ENCODE results near the gene SLC2A13.

DNA sequence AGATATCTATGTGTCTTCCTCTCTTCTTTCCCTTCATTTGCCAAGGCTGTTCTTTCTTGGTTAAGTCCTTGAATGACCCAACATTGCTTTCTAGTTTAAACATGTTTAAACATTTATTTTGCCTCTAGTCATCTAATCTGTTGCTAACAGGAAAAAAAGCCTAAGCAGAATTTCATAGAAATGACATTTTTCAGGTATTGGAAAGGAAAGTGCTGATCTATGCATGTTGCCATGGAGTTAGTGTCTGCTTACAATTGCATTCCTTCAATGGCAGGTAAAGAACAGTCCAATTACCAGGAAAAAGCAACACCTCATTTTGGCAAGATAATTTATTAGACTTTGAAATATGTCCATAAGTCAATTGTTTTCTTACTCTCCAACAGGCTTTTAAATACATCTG, 21.5 kb upstream of the SLC2A13 start:
- TF ChIP-seq HMGA2 (CRISPR knock-in tag; IDR thresholded peaks at IDR 0.05) (no peak), NFYB (CRISPR knock-in tag; conservative IDR thresholded peaks at IDR 0.05; ENCODE audit: low read depth) (no peak)
- TF ChIP-seq, protein P1, sequence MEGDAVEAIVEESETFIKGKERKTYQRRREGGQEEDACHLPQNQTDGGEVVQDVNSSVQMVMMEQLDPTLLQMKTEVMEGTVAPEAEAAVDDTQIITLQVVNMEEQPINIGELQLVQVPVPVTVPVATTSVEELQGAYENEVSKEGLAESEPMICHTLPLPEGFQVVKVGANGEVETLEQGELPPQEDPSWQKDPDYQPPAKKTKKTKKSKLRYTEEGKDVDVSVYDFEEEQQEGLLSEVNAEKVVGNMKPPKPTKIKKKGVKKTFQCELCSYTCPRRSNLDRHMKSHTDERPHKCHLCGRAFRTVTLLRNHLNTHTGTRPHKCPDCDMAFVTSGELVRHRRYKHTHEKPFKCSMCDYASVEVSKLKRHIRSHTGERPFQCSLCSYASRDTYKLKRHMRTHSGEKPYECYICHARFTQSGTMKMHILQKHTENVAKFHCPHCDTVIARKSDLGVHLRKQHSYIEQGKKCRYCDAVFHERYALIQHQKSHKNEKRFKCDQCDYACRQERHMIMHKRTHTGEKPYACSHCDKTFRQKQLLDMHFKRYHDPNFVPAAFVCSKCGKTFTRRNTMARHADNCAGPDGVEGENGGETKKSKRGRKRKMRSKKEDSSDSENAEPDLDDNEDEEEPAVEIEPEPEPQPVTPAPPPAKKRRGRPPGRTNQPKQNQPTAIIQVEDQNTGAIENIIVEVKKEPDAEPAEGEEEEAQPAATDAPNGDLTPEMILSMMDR (IDR thresholded peaks at IDR 0.05): no peak
